ENCODE measurements around the gene FGD3.
"Not testable (repeated sequence)": the region's sequence is repeated elsewhere in the genome, so short reads cannot be mapped to it uniquely, and the experiment has no call there.

FGD3 gene

DNA sequence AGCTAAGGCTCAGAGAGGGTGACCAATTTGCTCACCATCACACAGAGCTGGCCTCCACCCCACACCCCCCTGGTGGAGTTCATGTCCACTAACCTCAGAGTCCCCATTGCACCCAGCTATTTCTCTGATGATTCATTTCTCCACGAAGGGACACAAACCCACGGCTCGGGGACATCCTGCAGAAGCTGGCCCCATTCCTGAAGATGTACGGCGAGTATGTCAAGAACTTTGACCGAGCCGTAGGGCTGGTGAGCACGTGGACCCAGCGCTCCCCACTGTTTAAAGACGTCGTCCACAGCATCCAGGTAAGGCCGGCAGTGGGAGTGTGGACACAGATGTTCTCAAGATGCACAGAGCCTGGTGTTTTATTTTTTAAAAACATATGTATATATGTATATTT, 58.6 kb downstream of the FGD3 start:
- no peak for DNase-seq (ENCODE audit: low read depth, low spot score)

GRCh38 chr9:93007529-93008058, 60.3 kb downstream of the FGD3 start:
- DNase-seq (ENCODE audit: low read depth, low spot score), result no peak

GRCh38 chr9:93008457-93008856, 61.1 kb downstream of the FGD3 start:
- DNase-seq (ENCODE audit: low read depth, low spot score), result no peak

- no peak for DNase-seq (ENCODE audit: low read depth, low spot score)
Measured at GRCh38 chr9:93009337-93010015, 62.2 kb downstream of the FGD3 start.

DNA sequence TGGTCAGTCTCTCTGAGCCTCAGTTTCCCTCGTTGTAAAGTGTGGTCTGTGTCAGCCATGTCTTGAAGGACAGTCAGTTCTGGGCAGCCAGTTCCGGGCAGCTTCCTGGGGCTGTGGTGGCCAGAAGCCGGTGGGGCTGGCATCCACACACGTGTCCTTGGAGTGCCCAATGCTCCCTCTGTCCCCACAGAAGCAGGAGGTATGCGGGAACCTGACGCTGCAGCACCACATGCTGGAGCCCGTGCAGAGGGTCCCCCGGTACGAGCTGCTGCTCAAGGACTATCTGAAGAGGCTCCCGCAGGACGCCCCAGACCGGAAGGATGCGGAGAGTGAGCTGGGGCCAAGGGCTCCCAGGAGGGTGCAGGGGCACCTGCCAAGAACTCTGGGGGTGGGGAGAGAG, 62.7 kb downstream of the FGD3 start:
- DNase-seq (ENCODE audit: low read depth, low spot score), result no peak

- no peak for DNase-seq (ENCODE audit: low read depth, low spot score)
Measured at GRCh38 chr9:93010704-93011103, 63.4 kb downstream of the FGD3 start.

- no peak for DNase-seq (ENCODE audit: low read depth, low spot score)
Measured at GRCh38 chr9:93011114-93011513, 63.8 kb downstream of the FGD3 start.

DNA sequence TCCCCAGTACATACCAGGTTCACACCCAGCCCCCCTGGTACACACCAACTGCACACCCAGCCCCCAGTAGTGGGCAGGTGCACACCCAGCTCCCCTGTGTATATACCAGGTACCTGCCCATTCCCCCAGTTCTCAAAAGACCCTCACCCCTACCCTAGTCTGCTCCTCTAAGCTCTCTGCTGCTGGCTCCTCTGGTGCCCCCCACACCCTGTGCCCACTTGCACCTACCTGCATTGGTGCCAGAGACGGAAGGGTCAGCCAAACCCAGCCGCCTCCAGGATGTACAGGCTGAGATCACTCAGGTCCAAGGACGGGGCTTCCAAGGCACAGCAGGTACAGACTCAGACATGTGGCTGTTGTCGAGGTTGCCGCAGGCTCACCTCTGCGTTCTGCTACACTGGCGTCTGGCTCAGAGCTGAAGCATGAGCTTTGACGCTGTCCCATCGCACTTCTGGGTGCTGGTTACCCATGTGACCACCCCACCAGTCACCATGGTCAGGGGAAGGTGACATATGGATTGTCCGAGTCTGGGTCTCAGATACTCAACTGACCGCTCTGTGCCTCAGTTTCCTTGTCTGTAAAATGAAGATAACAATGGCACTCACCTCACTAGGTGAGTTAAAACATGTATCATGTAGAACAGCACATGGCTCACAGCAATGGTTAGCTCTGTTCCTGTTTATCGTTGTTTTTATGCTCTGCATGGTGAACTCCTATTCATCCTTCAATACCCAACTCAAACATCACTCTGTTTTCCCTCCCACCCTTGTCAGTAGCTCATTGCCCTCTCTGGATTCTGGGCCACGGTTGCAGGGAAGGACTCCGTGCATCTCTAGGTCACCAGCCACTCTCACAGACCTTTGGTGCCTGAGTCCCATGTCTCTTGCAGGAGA, 65.9 kb downstream of the FGD3 start:
- no peak for DNase-seq (ENCODE audit: low read depth, low spot score)

- DNase-seq (ENCODE audit: low read depth, low spot score), result peak; percentile 33
Measured at GRCh38 chr9:93013856-93014582, 66.7 kb downstream of the FGD3 start.

DNA sequence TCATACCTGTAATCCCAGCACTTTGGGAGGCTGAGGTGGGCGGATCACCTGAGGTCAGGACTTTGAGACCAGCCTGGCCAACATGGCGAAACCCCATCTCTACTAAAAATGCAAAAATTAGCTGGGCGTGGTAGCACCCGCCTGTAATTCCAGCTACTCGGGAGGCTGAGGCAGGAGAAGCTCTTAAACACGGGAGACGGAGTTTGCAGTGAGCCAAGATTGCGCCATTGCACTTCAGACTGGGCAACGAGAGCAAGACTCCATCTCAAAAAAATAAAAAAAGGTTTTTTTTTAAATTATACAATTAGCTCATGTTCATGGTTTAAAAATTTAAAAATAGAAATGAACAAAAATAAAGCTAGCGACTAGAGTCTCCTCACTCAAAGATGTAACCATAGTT, 67.9 kb downstream of the FGD3 start:
- DNase-seq (ENCODE audit: low read depth, low spot score), result not testable (repeated sequence)

GRCh38 chr9:93017621-93018020, 70.3 kb downstream of the FGD3 start:
- DNase-seq (ENCODE audit: low read depth, low spot score), result no peak

- no peak for DNase-seq (ENCODE audit: low read depth, low spot score)
Measured at GRCh38 chr9:93020151-93020550, 72.8 kb downstream of the FGD3 start.

DNA sequence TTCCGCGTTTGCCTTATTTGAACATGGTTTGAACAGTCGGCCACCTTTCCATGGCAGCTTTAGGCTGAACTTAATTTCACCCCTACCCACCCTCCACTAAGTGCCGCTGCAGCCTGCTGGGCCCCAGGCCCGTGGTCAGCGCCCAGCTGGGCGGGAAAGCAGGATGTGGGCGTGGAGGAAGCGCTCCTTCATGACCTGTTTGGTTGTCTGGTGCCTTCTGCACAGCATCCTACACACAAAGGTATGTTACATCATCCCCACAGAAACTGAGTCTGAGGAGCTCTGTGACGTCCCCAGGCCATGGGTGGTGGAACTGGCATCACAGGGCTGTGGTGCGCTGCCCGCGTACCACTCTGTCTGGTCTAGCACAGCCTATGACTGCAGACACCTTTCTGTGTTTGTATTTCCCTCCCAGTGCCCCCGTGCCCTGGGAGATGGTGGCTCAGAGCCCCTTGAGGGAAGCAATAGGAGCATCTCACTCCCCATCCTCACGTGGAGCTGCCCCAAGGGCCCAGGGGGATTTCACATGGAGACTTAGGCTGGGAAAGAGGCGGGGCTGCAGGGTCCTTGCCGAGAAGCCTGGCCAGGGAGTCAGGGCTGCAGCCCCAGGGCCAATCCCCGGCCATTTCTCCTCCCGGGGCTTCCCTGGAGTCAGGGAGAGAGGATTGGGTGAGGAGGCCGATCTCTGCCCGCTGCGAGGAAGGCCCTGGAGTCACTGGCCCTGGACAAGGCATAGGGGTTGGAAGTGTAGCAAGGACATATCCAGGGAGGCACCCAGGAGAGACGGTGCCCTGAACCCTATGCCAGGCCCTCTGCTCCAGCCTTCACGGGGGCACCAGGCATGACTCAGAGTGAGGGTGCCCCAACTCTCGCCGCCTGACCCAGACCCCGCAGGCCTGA, 73.7 kb downstream of the FGD3 start:
- DNase-seq (ENCODE audit: low read depth, low spot score), result no peak

GRCh38 chr9:93022066-93022465, 74.7 kb downstream of the FGD3 start:
- DNase-seq (ENCODE audit: low read depth, low spot score), result no peak

DNA sequence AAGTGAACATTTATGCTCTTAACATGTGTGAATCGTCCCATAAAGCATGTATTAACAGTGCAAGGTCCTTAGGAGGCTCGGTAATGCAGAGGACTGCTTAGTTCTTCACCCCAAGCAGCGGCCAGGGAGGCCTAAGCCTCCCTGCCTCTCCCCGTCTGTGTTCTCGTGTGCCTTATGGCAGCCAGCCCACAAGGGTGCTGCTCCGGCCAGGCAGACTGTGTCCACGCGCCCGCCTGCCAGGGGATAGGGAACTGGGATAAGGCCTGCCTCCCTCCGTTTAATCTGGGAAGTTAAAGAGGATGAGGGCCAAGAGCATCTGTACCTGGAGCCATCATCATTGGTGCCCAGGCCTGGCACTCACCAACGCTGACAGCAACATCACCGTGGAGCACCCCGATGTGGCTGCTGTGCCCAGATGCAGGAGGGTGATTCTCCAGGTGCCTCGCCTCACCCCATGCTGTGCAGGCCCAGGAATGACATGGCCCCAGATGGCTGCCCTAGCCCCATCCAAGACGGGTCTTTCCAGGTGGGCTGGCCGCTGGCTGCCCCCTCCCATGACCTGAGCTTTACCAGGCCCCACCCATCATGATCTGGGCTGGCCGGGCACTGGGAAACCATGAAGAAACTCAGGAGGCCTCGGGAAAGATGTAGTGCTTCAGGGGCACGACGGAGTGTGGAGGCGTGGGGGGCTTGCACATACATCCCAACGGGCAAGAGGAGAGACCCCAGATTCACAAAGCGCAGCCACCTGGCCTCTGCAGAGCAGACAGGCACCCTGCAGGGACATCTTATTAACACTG, 75.6 kb downstream of the FGD3 start:
- DNase-seq (ENCODE audit: low read depth, low spot score), result no peak

- no peak for DNase-seq (ENCODE audit: low read depth, low spot score)
Measured at GRCh38 chr9:93023521-93023815, 76.1 kb downstream of the FGD3 start.

DNA sequence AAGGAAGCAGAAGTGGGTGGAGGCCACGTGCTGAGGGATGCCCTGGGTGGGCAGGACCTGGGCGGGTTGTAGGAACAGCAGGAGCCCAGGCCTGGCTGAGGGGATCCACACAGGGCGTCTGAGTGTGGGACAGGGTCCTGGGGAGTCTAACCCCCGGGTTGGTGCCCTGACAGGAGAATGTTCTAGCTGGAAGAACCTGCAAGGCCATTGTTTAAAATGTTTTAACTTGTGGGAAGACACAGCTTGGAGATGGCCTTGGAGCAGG, 77.3 kb downstream of the FGD3 start:
- DNase-seq (ENCODE audit: low read depth, low spot score), result no peak

DNA sequence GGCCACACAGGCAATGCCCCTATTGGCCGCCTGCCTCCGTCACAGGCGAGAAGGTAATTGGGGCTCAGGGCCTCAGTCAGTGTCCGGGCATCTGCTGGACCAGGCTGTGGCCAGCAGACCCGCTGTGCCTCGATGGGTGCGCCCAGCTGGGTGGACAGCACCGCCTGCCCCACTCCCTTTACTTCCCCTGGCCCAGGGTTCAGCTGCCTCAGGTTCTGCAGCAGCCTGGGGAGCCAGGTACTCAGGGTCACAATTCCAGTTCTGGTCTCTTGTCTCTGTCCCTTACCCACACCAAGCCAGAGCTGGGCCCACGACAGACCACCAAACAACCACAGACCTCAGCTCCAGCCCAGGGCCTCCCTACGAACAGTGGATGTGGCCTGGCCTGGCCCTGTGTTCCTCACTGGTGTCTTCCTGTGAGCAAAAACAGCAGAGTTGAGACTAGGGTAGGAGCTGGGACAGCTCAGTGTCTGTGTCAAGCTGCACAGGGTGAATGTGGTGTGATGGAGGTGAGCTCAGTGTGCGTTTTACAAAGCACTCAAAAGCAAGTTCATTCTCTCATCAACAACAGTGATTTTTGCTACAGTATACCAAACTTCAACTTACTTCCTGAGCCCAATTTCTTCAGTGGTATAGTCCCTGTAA, 77.8 kb downstream of the FGD3 start:
- no peak for DNase-seq (ENCODE audit: low read depth, low spot score)

DNA sequence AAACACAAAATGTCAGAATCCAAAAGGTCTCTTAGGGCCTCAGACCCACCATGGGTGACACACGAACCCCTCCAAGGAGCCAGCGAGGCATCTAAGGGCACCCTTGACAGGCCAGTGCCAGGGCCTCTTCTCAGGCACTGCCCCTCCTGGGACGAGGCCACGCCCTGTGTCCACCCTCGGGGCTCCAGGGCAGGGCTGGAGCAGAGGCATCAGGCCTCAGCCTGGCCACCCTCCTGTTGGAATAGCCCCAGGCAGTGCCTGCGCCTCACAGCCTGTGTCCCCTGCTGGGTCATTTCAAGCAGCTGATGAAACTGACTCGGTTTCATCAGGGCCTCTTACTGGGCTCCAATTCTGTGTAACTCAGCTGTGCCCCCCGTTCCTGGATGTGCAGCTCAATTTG, 78.4 kb downstream of the FGD3 start:
- DNase-seq (ENCODE audit: low read depth, low spot score), result peak; percentile 44

DNA sequence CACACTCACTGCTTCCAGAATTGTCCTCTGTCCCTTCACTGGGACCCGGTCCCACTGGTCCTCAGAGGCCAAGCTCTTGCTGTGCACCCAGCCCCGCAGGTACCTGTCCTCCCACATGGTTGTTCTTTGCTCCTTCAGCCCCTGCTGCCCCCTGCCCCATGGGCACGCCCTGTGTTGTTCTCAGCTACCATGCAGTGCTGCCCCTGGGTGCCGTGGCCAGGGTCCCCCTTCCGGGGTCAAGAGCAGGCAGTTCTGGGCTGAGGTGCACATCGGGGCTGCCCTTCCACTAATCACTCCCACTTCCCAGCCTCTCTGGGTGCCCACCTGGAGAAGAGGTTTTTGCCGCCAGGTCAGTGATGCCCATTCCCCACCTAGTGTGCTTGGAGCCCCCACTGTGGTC, 79.3 kb downstream of the FGD3 start:
- no peak for DNase-seq (ENCODE audit: low read depth, low spot score)
